ENCODE data around the gene IL12RB1.
"Not testable (repeated sequence)": the region's sequence is repeated elsewhere in the genome, so short reads cannot be mapped to it uniquely, and the experiment has no call there.

The IL12RB1 gene

GRCh38 chr19:18110609-18111232 is 24.0 kb upstream of the IL12RB1 start:
- no peak for DNase-seq

- no peak for DNase-seq
These were observed 23.2 kb upstream of the IL12RB1 start for GRCh38 chr19:18109733-18110608.

GRCh38 chr19:18109341-18109732 is 22.6 kb upstream of the IL12RB1 start:
- DNase-seq = no peak

- no peak for DNase-seq
These were observed 22.2 kb upstream of the IL12RB1 start for GRCh38 chr19:18108897-18109296.

- DNase-seq = no peak
These were observed 20.5 kb upstream of the IL12RB1 start for GRCh38 chr19:18107235-18107634.

- not testable (repeated sequence) for DNase-seq
These were observed 18.5 kb upstream of the IL12RB1 start for GRCh38 chr19:18105259-18105658.

- DNase-seq = no peak
These were observed 18.0 kb upstream of the IL12RB1 start for GRCh38 chr19:18104793-18105131.

- no peak for DNase-seq
These were observed 16.3 kb upstream of the IL12RB1 start for GRCh38 chr19:18102916-18103542.

GRCh38 chr19:18101268-18101667 is 14.5 kb upstream of the IL12RB1 start:
- no peak for DNase-seq

GRCh38 chr19:18100710-18101109 is 14.0 kb upstream of the IL12RB1 start:
- DNase-seq = no peak

- DNase-seq = no peak
These were observed 12.9 kb upstream of the IL12RB1 start for GRCh38 chr19:18099623-18099995.

- no peak for DNase-seq
These were observed 12.3 kb upstream of the IL12RB1 start for GRCh38 chr19:18098891-18099622.

- no peak for DNase-seq
These were observed 11.5 kb upstream of the IL12RB1 start for GRCh38 chr19:18097993-18098890.

GRCh38 chr19:18097217-18097992 is 10.7 kb upstream of the IL12RB1 start, which contains the start of gene MAST3:
TSS of gene MAST3 (plus strand) at chr19:18097778. CDS start at chr19:18097793, 15 bp downstream.
- no peak for DNase-seq

- no peak for DNase-seq
These were observed 9.5 kb upstream of the IL12RB1 start for GRCh38 chr19:18096258-18096657.

GRCh38 chr19:18093439-18094161 is 6.9 kb upstream of the IL12RB1 start:
- no peak for DNase-seq

GRCh38 chr19:18091217-18091608 is 4.5 kb upstream of the IL12RB1 start:
- no peak for DNase-seq

GRCh38 chr19:18090545-18091216 is 3.9 kb upstream of the IL12RB1 start:
- no peak for DNase-seq

GRCh38 chr19:18089726-18090125 is 3.0 kb upstream of the IL12RB1 start:
- DNase-seq = no peak

GRCh38 chr19:18089096-18089541 is 2.4 kb upstream of the IL12RB1 start:
- not testable (repeated sequence) for DNase-seq
